ENCODE data around the gene CHURC1.

The CHURC1 gene

GRCh38 chr14:64958201-64958600 is 43.9 kb downstream of the CHURC1 start:
- H3K4me3 ChIP-seq (ENCODE audit: low read depth, low read length), result no peak overlapping the region

GRCh38 chr14:64958743-64959142 is 44.5 kb downstream of the CHURC1 start:
- no peak overlapping the region for H3K4me3 ChIP-seq (ENCODE audit: low read depth, low read length)

More at GRCh38 chr14:64958201-64958600, 43.9 kb downstream of the CHURC1 start:
- TF ChIP-seq, protein P1, sequence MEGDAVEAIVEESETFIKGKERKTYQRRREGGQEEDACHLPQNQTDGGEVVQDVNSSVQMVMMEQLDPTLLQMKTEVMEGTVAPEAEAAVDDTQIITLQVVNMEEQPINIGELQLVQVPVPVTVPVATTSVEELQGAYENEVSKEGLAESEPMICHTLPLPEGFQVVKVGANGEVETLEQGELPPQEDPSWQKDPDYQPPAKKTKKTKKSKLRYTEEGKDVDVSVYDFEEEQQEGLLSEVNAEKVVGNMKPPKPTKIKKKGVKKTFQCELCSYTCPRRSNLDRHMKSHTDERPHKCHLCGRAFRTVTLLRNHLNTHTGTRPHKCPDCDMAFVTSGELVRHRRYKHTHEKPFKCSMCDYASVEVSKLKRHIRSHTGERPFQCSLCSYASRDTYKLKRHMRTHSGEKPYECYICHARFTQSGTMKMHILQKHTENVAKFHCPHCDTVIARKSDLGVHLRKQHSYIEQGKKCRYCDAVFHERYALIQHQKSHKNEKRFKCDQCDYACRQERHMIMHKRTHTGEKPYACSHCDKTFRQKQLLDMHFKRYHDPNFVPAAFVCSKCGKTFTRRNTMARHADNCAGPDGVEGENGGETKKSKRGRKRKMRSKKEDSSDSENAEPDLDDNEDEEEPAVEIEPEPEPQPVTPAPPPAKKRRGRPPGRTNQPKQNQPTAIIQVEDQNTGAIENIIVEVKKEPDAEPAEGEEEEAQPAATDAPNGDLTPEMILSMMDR (IDR thresholded peaks at IDR 0.05; ENCODE audit: low read depth, low read length), result no peak

DNA sequence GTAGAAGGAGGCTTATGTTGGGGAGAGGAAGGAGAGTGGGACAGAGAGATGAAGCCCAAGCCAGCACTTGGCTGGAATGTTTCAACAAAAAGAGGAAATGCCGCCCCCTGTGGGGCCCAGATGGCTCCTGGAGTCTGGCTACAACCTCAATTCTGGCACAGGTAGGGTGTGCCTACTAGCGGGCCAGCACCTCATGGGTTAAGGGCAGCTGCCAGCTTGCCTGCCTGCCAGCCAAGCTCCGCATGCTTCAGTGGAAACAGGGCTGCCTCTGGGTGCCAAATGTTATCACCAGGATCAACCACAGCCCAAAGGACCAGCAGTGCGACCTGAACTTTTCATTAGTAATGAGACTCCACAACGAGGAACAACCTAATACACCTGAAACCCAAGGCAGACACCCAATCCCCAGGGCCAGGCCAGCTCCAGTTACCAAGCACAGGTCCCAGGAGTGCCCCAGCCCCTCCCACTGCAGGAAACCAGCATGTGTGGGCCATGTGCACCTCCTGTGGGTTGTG is 46.6 kb downstream of the CHURC1 start:
- no peak overlapping the region for H3K4me3 ChIP-seq (ENCODE audit: low read depth, low read length)
- TF ChIP-seq, protein P1 (IDR thresholded peaks at IDR 0.05; ENCODE audit: low read depth, low read length), result no peak

More at GRCh38 chr14:64958743-64959142, 44.5 kb downstream of the CHURC1 start:
- TF ChIP-seq, protein P1 (IDR thresholded peaks at IDR 0.05; ENCODE audit: low read depth, low read length), result no peak

DNA sequence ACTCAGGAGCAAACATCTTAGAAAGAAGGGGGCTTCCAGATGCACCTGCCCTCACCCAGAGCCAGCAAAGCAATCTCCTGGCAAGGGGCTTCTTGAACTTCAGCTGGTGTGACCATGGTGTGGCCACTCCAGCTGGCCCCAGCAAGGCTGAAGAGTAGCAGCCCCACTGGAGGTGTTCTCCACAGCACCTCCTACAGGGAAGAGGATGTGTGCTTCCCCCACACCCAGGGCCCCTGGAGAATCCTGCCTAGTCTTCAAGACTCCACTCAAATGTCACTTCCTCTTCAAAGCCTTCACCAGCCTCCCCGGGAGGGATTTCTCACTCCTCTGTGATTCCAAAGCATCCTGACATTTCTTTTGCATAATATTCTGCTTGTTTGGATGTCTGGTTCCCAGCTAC is 49.4 kb downstream of the CHURC1 start:
- no peak overlapping the region for H3K4me3 ChIP-seq (ENCODE audit: low read depth, low read length)
- TF ChIP-seq, protein P1 (IDR thresholded peaks at IDR 0.05; ENCODE audit: low read depth, low read length), result no peak

- TF ChIP-seq, protein P1 (IDR thresholded peaks at IDR 0.05; ENCODE audit: low read depth, low read length), result no peak
- no peak overlapping the region for H3K4me3 ChIP-seq (ENCODE audit: low read depth, low read length)
These were observed 51.2 kb downstream of the CHURC1 start for GRCh38 chr14:64965356-64966000.

DNA sequence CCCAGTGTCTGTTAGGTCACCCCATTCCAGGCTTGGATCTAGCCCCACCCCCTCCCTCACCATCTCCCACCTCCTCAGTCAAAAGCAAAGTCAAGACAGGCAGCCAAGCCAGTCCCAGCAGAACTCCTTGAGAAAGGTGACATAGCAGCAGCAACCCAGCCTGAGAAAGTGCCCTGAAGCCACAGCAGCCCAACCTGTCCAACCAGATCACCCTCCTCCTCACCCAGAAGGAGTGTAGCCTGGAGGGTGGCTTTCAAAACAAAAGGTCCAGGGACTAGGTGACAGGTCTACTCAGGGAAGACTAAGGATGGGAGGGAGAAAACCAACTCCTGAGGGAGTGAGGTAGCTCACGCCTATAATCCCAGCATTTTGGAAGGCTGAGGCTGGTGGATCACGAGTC is 52.7 kb downstream of the CHURC1 start:
- no peak overlapping the region for H3K4me3 ChIP-seq (ENCODE audit: low read depth, low read length)
- TF ChIP-seq, protein P1 (IDR thresholded peaks at IDR 0.05; ENCODE audit: low read depth, low read length), result no peak

DNA sequence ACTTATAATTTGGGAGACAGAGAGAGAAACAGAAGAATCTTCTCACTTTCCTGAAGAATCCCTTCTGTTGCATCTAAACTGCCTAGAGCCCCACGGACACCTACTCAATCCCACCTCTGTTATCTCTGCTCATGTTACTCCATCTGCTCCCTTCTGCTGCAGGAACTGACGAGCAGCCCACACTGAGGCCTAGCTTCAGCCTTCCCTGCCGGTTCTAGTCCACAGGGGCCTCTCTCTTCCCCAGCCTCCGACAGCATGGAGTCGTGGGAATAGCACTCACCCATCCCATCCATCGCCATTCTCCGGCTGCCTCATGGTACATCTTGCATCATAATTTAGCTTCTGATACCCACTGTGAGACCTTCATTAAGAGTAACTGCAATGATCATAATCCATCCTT is 53.9 kb downstream of the CHURC1 start:
- no peak overlapping the region for H3K4me3 ChIP-seq (ENCODE audit: low read depth, low read length)

More for the DNA sequence above, 53.9 kb downstream of the CHURC1 start:
- TF ChIP-seq, protein P1 (IDR thresholded peaks at IDR 0.05; ENCODE audit: low read depth, low read length), result no peak

Measured in WI38 (cell line).